ENCODE measurements around the gene RASA3.

The RASA3 gene

GRCh38 chr13:113945857-113946408, 186.5 kb downstream of the RASA3 start:
- FAIRE-seq, result no peak

GRCh38 chr13:113943821-113944565, 188.4 kb downstream of the RASA3 start:
- FAIRE-seq, result no peak

DNA sequence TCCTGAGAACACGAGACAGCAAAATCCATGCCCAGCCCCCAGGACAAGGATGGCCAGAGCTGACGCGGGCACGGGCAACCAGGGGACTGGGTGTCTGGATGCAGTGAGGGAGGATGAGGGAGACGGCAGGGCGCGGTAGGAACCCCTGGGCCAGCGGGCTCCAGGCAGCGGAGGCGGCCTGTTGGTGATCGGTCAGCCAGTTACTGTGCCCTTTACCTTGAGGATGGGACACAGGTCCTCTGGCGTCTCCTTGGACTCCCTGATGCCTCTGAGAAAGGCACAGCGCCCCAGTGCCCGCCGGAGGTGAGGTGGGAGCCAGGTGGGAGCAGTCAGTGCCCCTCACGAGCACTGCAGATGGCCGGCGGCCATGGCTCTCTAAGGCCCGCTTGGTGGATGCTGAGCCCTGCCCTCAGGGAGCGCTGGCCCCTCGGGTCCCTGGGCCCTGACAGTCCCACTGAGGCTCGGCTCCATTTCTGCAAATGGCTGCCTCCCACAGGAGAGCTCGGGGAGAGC, 189.8 kb downstream of the RASA3 start:
- no peak for FAIRE-seq

- FAIRE-seq, result no peak
Measured at GRCh38 chr13:113941571-113942191, 190.7 kb downstream of the RASA3 start.

- FAIRE-seq, result no peak
Measured at GRCh38 chr13:113939944-113940297, 192.5 kb downstream of the RASA3 start.

DNA sequence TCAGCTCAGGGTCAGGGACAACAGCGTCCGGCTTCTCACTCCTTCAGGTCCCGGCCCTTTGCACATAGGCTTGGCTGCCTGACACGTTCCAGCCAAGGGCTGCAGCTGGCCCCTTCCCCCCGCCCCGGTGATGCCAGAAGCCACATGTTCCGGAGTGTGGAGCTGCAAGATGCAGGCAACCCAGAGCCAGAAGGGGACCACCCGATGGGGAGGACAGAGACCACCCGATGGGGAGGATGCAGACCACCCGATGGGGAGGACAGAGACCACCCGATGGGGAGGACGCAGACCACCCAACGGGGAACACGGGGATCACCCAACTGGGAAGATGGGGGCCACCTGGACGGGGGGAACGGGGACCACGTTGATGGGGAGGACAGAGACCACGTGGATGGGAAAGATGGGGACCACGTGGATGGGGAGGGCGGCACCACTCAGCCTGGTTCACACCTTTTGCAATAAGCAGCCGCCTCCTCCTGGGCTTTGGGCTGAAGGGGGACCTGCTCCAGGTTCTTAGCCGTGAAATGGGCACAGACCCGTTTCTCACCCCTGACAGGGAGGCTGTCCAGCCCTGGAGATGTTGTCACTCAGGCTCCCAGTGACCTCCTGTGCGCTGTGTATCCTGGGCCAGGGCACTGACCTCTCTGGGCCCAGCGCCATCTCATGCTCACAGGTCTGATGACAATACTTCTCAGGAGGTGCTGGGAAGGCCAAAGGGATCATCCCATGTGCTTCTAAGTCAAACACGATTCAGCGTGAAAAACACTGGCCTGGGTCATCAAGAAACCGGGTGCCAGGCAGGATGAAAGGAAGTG, 193.1 kb downstream of the RASA3 start:
- FAIRE-seq, result no peak

DNA sequence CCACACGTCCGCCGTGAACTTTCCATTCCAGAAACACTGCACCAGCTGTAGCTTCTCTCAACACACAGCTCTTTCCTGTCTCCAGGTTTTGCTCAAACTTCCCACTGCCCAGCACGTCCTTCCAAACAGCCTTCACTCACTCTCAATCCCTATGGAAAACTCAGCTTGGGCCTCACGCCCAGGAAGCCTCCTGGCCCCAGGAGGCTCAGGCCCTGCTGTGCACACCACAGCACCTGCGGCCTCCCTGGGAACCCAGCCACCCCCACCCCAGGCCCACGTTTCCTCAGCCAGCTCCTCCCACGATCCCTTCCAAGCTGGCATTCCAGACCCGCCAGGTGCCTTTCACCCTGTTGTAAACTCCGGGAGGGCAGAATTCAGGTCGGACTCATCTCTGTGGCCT, 193.7 kb downstream of the RASA3 start:
- no peak for FAIRE-seq

DNA sequence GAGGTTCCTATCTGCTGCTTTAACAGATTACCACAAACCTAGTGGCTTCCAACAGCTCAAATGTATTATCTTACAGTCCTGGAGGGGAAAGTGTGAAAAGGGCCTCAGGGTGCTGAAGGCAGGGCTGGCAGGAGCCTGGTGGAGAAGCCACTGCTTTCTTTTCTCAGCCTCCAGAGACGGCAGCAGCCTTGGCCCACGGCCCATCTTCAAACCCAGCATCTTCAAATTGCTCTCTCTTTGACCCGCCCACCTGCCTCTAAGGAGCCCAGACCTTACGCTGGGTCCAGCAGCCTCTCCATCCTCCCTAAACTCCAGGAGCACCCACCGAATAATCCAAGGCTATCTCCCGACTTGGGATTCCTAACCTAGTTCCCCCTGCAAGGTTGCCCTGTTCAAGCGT, 194.2 kb downstream of the RASA3 start:
- FAIRE-seq, result no peak

DNA sequence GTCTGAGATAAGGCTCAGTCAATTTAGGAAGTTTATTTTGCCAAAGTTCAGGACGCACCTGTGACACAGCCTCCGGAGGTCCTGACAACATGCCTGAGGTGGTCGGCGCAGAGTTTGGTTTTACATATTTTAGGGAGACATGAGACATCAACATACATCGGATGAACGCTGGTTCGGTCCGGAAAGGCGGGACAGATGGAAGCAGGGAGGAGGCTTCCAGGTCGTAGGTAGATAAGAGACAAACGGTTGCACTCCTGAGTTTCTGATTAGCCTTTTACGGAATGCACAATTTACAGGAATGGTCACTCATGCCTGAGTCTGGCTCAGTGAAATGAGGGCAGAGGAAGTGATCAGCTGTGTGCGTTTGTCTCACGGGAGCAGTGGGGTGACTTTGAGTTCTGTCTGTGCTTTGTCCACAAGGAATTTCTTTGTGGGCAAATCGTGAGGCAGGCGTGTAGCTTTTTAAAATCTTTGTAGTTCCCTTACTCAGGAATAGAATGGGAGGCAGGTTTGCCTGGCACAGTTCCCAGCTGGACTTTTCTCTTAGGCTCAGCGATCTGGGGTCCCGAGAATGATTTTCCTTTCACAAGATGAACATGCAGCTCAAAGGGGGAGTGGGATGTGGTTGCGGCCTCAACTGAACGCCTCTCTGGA, 194.8 kb downstream of the RASA3 start:
- FAIRE-seq, result no peak

DNA sequence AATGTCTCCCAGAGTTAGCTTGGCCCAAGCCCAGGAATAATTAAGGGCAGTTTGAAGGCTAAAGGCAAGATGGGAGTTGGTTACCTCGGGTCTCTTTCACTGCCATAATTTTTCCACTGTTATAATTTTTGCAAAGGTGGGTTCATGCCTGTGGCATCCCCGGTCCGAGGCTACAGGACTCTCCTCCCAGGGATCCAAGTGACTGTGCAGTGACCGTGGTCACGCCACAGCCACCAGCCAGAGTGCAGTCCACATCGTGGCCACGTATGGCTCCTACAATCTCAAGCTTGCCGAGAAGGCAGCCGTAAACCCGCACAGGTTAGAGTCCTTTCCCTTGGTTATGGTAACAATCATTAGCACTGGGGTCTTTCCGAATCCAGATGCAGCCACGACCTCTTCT, 195.3 kb downstream of the RASA3 start:
- FAIRE-seq, result no peak

GRCh38 chr13:113936166-113936965, 196.1 kb downstream of the RASA3 start:
- FAIRE-seq, result no peak

- no peak for FAIRE-seq
Measured at GRCh38 chr13:113935001-113935844, 197.2 kb downstream of the RASA3 start.

DNA sequence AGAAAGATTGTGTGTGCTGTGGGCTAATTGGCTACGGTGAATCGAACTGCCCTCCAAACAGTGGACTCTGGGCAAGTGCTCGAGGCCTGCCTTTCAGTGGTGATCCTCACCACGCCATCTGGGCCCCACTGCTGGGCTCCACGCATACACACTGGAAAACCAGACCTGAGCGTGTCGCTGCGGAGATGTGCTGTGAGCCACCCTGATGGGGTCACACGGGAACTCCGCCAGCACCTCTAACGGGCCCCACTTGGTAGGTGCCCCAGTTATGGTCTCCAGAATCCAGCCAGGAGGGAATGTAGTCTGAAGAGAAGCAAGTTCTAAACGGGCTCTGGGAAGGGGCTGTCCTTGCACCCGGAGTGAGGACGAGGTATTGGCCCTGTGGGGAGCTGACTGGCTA, 197.8 kb downstream of the RASA3 start:
- no peak for FAIRE-seq

- FAIRE-seq, result no peak
Measured at GRCh38 chr13:113933901-113934300, 198.5 kb downstream of the RASA3 start.

DNA sequence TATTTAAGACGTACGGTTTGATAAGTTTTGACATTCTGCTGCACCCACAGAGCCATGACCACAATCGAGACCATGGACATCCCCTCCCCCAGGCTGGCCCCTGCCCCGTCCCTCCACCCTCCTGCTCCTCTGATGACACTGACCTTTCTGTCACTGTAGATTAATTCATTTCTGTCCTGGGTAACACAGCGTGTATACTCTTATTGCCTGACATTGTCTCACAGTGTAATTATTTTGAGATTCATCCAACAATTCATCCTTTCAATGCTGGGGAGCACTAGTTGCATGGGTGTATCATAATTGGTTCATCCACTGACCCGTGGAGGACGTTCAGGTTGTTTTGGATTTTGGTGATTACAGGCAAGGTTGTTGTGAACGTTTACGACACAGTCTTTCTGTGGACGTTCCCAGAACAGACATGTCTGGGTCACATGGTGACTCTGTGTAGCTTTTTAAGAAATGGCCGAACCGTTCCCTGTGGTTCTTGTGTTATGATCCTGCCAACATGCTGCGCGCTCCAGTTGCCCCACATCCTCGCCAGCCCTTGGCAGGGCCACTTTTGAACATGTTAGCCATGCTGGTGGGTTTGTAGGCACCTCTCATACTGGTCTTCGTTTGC, 200.5 kb downstream of the RASA3 start:
- FAIRE-seq, result no peak

DNA sequence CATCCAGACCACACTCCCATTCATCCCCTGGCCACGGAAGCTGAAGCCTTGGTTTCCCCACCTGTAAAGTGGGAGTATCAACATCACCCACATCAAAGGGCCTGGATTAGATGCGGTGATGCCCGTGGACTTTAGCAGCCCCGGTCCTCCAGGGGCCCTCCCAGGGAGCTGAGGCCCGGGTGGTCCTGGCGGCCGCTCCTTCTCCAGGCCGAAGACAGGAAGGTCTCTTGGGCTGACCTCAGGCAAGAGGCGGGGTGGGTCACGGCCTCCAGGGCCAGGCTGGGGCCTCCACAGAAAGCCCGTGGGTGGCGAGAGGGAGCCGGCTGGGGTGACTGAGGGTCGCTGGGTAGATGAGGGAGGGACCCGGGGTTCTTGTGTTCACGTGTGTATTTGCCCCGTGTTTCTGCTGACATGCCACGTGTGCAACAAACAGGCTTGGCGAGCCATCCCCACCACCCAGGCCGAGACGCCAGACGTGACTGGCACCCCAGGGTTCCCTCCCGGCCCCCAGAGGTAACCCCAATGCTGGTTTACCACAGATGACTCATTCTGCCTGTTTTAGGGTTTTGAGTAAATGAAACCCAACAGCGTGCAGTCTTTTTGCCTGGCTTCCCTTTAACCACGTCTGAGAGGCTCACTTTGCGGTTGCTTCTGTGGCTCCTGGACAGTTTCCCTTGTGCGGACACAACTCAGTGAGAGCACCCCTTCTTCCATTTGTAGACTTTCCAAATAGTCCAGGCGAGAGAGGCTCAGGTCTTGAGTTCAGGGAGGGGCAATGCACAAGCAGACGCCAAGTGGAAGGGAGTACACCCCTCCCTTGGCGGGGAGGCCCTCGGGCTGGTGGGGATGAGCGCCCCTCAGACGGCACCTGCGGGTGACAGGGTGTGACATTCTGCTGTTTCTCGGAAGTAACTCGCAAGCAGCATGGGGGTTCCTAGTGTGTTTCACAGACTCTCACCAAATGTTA, 201.5 kb downstream of the RASA3 start:
- FAIRE-seq, result no peak

- FAIRE-seq, result no peak
Measured at GRCh38 chr13:113929628-113930615, 202.5 kb downstream of the RASA3 start.
